ENCODE measurements around the gene SUN5.
"Not testable (repeated sequence)": the region's sequence is repeated elsewhere in the genome, so short reads cannot be mapped to it uniquely, and the experiment has no call there.

SUN5 gene

DNA sequence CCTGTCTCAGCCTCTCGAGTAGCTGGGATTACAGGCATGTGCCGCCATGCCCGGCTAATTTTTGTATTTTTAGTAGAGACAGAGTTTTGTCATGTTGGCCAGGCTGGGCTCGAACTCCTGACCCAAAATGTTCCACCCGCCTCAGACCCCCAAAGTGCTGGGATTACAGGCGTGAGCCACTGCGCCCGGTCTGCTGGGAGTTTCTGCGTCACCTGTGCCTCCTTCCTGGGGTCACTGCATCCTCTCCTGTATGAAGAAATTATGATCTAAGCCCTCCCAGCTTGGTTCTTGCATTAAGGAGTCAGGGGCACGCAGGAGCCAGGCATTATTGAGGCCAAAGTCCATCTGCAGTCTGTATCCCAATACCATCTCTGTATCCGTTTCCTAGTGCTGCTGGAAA is 41.6 kb downstream of the SUN5 start:
- not testable (repeated sequence) for H3K27me3 ChIP-seq (ENCODE audit: control insufficient read depth in 2 of 2, insufficient read depth in 2 of 2, low read length in 2 of 2); H3K36me3 ChIP-seq (ENCODE audit: control insufficient read depth in 2 of 2, insufficient read depth in 2 of 2, low read length in 2 of 2); H3K27ac ChIP-seq (ENCODE audit: low read depth in 2 of 2, low read length in 2 of 2); H3K4me3 ChIP-seq (ENCODE audit: low read length in 2 of 2); H3K4me1 ChIP-seq (ENCODE audit: control insufficient read depth in 2 of 2, insufficient read depth in 2 of 2, low read length in 2 of 2); H3K9ac ChIP-seq (ENCODE audit: low read depth in 1 of 2, low read length in 2 of 2); H3K9me3 ChIP-seq (ENCODE audit: control insufficient read depth in 2 of 2, low read length in 2 of 2)

GRCh38 chr20:32962053-32962452 is 42.2 kb downstream of the SUN5 start:
- Histone ChIP-seq H3K27ac (ENCODE audit: low read depth in 2 of 2, low read length in 2 of 2) (no peak overlapping the region), H3K9me3 (ENCODE audit: control insufficient read depth in 2 of 2, low read length in 2 of 2) (peaks cover 0 to 2% of the 10 kb centered on the region in 2 donors), H3K27me3 (ENCODE audit: control insufficient read depth in 2 of 2, insufficient read depth in 2 of 2, low read length in 2 of 2) (no peaks in the 10 kb centered on the region), H3K9ac (ENCODE audit: low read depth in 1 of 2, low read length in 2 of 2) (no peak overlapping the region), H3K36me3 (ENCODE audit: control insufficient read depth in 2 of 2, insufficient read depth in 2 of 2, low read length in 2 of 2) (no peaks in the 10 kb centered on the region), H3K4me1 (ENCODE audit: control insufficient read depth in 2 of 2, insufficient read depth in 2 of 2, low read length in 2 of 2) (peaks cover 0 to 2% of the 10 kb centered on the region in 2 donors), H3K4me3 (ENCODE audit: low read length in 2 of 2) (no peak overlapping the region)

DNA sequence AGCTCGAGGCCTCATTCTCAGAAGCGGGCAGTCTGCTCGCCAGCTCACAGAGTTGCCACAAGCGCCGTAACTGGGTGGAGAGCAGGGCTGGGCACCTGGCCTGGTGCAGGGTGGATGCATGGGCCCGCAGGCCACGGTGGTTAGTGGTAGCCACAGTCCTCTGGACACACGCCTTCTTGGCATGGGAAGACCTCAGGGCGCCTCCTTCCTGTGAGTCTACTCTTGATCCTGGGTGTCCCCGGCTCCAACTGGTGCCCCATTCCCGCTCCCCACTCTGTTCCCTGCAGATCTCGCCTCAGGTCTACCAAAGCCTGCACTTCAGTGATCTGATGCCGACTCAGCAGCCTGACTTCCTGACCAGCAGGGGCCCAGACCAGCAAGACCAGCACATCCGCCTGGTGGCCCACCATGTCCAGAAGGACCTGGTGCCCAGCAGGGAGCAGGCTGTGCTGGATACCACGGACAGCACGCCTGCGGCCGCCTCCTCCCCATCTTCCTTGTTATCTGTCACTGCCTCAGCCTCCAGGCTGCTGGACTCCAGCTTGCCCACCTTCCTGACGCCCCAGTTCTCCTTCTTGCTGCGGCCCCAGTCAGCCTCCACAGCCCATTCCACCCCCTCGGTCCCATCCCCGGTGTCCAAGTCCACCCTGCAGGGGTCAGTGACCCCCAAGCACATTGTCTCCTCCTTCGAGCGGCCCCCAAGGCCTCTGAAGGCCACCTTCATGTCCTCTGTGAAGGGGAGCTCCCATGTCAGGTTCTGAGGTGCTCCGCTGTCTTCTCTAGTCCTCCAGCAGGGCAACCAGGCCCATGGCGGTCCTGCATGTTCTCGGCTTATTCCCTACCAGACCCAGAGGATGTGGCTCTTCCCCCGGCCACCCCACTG is 43.1 kb downstream of the SUN5 start:
- Histone ChIP-seq H3K9me3 (ENCODE audit: control insufficient read depth in 2 of 2, low read length in 2 of 2) (peaks cover 0 to 2% of the 10 kb centered on the region in 2 donors), H3K27ac (ENCODE audit: low read depth in 2 of 2, low read length in 2 of 2) (no peak overlapping the region), H3K27me3 (ENCODE audit: control insufficient read depth in 2 of 2, insufficient read depth in 2 of 2, low read length in 2 of 2) (no peaks in the 10 kb centered on the region), H3K36me3 (ENCODE audit: control insufficient read depth in 2 of 2, insufficient read depth in 2 of 2, low read length in 2 of 2) (no peaks in the 10 kb centered on the region), H3K4me3 (ENCODE audit: low read length in 2 of 2) (no peak overlapping the region), H3K4me1 (ENCODE audit: control insufficient read depth in 2 of 2, insufficient read depth in 2 of 2, low read length in 2 of 2) (no peaks in the 10 kb centered on the region), H3K9ac (ENCODE audit: low read depth in 1 of 2, low read length in 2 of 2) (no peak overlapping the region)

- Histone ChIP-seq H3K36me3 (ENCODE audit: control insufficient read depth in 2 of 2, insufficient read depth in 2 of 2, low read length in 2 of 2) (no peaks in the 10 kb centered on the region), H3K4me1 (ENCODE audit: control insufficient read depth in 2 of 2, insufficient read depth in 2 of 2, low read length in 2 of 2) (no peaks in the 10 kb centered on the region)
Measured at GRCh38 chr20:32960222-32960518, 44.1 kb downstream of the SUN5 start.

GRCh38 chr20:32959351-32960221 is 44.6 kb downstream of the SUN5 start:
- Histone ChIP-seq H3K4me1 (ENCODE audit: control insufficient read depth in 2 of 2, insufficient read depth in 2 of 2, low read length in 2 of 2) (no peaks in the 10 kb centered on the region), H3K36me3 (ENCODE audit: control insufficient read depth in 2 of 2, insufficient read depth in 2 of 2, low read length in 2 of 2) (no peaks in the 10 kb centered on the region), H3K27me3 (ENCODE audit: control insufficient read depth in 2 of 2, insufficient read depth in 2 of 2, low read length in 2 of 2) (no peaks in the 10 kb centered on the region), H3K9ac (ENCODE audit: low read depth in 1 of 2, low read length in 2 of 2) (no peak overlapping the region), H3K9me3 (ENCODE audit: control insufficient read depth in 2 of 2, low read length in 2 of 2) (peaks cover 0 to 2% of the 10 kb centered on the region in 2 donors), H3K27ac (ENCODE audit: low read depth in 2 of 2, low read length in 2 of 2) (no peak overlapping the region), H3K4me3 (ENCODE audit: low read length in 2 of 2) (no peak overlapping the region)

More at GRCh38 chr20:32960222-32960518, 44.1 kb downstream of the SUN5 start:
- Histone ChIP-seq H3K9ac (ENCODE audit: low read depth in 1 of 2, low read length in 2 of 2) (no peak overlapping the region), H3K27ac (ENCODE audit: low read depth in 2 of 2, low read length in 2 of 2) (no peak overlapping the region), H3K27me3 (ENCODE audit: control insufficient read depth in 2 of 2, insufficient read depth in 2 of 2, low read length in 2 of 2) (no peaks in the 10 kb centered on the region), H3K4me3 (ENCODE audit: low read length in 2 of 2) (no peak overlapping the region), H3K9me3 (ENCODE audit: control insufficient read depth in 2 of 2, low read length in 2 of 2) (peaks cover 0 to 2% of the 10 kb centered on the region in 2 donors)

DNA sequence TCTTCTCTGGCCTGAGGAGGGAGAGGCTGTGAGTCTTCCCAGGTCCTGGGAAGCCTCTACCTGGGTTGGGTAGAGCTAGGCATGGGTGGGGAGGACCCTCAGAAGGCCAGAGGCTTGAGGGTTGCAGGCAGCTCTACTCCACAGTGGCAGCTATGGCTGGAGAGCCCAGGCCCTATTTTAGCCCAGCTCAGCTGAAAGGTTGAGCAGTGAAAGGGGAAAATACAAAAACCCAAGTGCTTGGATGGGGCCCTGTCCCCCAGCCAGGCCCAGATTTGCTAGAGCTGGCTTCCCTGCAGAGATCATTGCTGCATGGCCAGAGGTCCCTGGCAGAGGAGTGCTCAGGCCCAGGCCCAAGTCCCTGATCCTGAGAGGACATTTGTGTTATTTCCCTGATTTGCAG is 45.7 kb downstream of the SUN5 start:
- peaks cover 0 to 2% of the 10 kb centered on the region in 2 donors for H3K9me3 ChIP-seq (ENCODE audit: control insufficient read depth in 2 of 2, low read length in 2 of 2)
- H3K27ac ChIP-seq (ENCODE audit: low read depth in 2 of 2, low read length in 2 of 2): no peak overlapping the region
- H3K4me1 ChIP-seq (ENCODE audit: control insufficient read depth in 2 of 2, insufficient read depth in 2 of 2, low read length in 2 of 2): no peaks in the 10 kb centered on the region
- no peaks in the 10 kb centered on the region for H3K27me3 ChIP-seq (ENCODE audit: control insufficient read depth in 2 of 2, insufficient read depth in 2 of 2, low read length in 2 of 2)
- no peak overlapping the region for H3K4me3 ChIP-seq (ENCODE audit: low read length in 2 of 2)
- no peak overlapping the region for H3K9ac ChIP-seq (ENCODE audit: low read depth in 1 of 2, low read length in 2 of 2)
- H3K36me3 ChIP-seq (ENCODE audit: control insufficient read depth in 2 of 2, insufficient read depth in 2 of 2, low read length in 2 of 2): no peaks in the 10 kb centered on the region

DNA sequence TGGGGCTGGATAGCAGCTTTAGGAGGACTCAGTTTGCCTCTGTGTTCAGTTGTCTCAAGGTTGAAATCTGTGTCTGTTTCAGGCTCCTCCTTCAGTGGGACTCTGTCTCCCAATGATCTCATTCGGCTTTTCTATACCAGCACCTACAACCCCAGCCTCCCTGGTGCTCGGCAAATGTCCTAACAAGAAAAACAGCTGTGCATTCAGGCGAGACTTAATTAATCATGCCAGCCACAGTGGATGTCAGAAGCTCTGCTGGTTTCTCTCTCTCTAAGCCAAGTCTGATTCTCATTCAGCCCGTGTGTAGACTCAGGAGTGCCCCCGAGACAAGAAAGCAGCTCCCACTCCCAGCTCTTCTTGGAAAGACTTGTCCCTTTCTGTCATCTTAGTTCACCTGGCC is 46.8 kb downstream of the SUN5 start:
- Histone ChIP-seq H3K27me3 (ENCODE audit: control insufficient read depth in 2 of 2, insufficient read depth in 2 of 2, low read length in 2 of 2) (no peaks in the 10 kb centered on the region), H3K27ac (ENCODE audit: low read depth in 2 of 2, low read length in 2 of 2) (no peak overlapping the region), H3K4me1 (ENCODE audit: control insufficient read depth in 2 of 2, insufficient read depth in 2 of 2, low read length in 2 of 2) (no peaks in the 10 kb centered on the region), H3K9ac (ENCODE audit: low read depth in 1 of 2, low read length in 2 of 2) (no peak overlapping the region), H3K36me3 (ENCODE audit: control insufficient read depth in 2 of 2, insufficient read depth in 2 of 2, low read length in 2 of 2) (no peaks in the 10 kb centered on the region), H3K4me3 (ENCODE audit: low read length in 2 of 2) (no peak overlapping the region), H3K9me3 (ENCODE audit: control insufficient read depth in 2 of 2, low read length in 2 of 2) (peaks cover 0 to 2% of the 10 kb centered on the region in 2 donors)

DNA sequence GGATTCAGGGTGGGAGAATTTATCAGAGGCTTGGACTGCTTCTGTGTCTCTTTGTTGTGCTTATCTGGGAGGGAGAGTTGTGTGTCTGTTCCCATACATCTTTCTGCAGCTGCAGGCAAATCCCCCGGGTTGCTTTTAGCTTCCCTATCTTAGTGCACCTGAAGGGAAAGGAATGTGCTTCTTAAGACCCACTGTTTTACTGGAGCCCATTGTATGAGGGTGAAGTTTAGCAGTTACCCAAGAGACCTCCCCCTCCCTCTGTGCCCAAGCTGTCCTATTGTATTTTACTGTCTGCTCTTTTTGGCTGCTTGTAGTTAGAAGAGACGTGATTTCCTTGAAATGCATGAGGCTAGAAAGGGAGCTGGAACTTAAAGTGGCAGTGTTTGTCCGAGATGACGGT is 53.7 kb downstream of the SUN5 start:
- H3K27me3 ChIP-seq (ENCODE audit: control insufficient read depth in 2 of 2, insufficient read depth in 2 of 2, low read length in 2 of 2); H3K4me1 ChIP-seq (ENCODE audit: control insufficient read depth in 2 of 2, insufficient read depth in 2 of 2, low read length in 2 of 2); H3K36me3 ChIP-seq (ENCODE audit: control insufficient read depth in 2 of 2, insufficient read depth in 2 of 2, low read length in 2 of 2); H3K9me3 ChIP-seq (ENCODE audit: control insufficient read depth in 2 of 2, low read length in 2 of 2); H3K4me3 ChIP-seq (ENCODE audit: low read length in 2 of 2); H3K27ac ChIP-seq (ENCODE audit: low read depth in 2 of 2, low read length in 2 of 2); H3K9ac ChIP-seq (ENCODE audit: low read depth in 1 of 2, low read length in 2 of 2): not testable (repeated sequence)

- no peak overlapping the region for H3K27ac ChIP-seq (ENCODE audit: low read depth in 2 of 2, low read length in 2 of 2)
- H3K36me3 ChIP-seq (ENCODE audit: control insufficient read depth in 2 of 2, insufficient read depth in 2 of 2, low read length in 2 of 2): no peaks in the 10 kb centered on the region
- no peaks in the 10 kb centered on the region for H3K4me1 ChIP-seq (ENCODE audit: control insufficient read depth in 2 of 2, insufficient read depth in 2 of 2, low read length in 2 of 2)
- H3K27me3 ChIP-seq (ENCODE audit: control insufficient read depth in 2 of 2, insufficient read depth in 2 of 2, low read length in 2 of 2): peaks cover 3 to 7% of the 10 kb centered on the region in 2 donors
- H3K9ac ChIP-seq (ENCODE audit: low read depth in 1 of 2, low read length in 2 of 2): no peak overlapping the region
- no peak overlapping the region for H3K4me3 ChIP-seq (ENCODE audit: low read length in 2 of 2)
- H3K9me3 ChIP-seq (ENCODE audit: control insufficient read depth in 2 of 2, low read length in 2 of 2): no peaks in the 10 kb centered on the region
Measured at GRCh38 chr20:32946629-32947028, 57.6 kb downstream of the SUN5 start.

- H3K9me3 ChIP-seq (ENCODE audit: control insufficient read depth in 2 of 2, low read length in 2 of 2): no peaks in the 10 kb centered on the region
- H3K9ac ChIP-seq (ENCODE audit: low read depth in 1 of 2, low read length in 2 of 2): no peak overlapping the region
- peaks cover 3 to 7% of the 10 kb centered on the region in 2 donors for H3K27me3 ChIP-seq (ENCODE audit: control insufficient read depth in 2 of 2, insufficient read depth in 2 of 2, low read length in 2 of 2)
- H3K4me1 ChIP-seq (ENCODE audit: control insufficient read depth in 2 of 2, insufficient read depth in 2 of 2, low read length in 2 of 2): no peaks in the 10 kb centered on the region
- no peaks in the 10 kb centered on the region for H3K36me3 ChIP-seq (ENCODE audit: control insufficient read depth in 2 of 2, insufficient read depth in 2 of 2, low read length in 2 of 2)
- H3K4me3 ChIP-seq (ENCODE audit: low read length in 2 of 2): no peak overlapping the region
- no peak overlapping the region for H3K27ac ChIP-seq (ENCODE audit: low read depth in 2 of 2, low read length in 2 of 2)
Measured at GRCh38 chr20:32945710-32946221, 58.5 kb downstream of the SUN5 start.
